C4-2B (cell line): ENCODE measurements around the gene BTBD17.

Experiments
- CTCF ChIP-seq: fragments of 450-650 bp; conservative IDR thresholded peaks from 2 replicates; pipeline ENCODE4 v1.5.1; 2017; ENCODE audit warnings: mild to moderate bottlenecking
- ZFX ChIP-seq: fragments of 450-650 bp; IDR thresholded peaks from 2 replicates; pipeline ENCODE4 v1.6.1; 2017

DNA sequence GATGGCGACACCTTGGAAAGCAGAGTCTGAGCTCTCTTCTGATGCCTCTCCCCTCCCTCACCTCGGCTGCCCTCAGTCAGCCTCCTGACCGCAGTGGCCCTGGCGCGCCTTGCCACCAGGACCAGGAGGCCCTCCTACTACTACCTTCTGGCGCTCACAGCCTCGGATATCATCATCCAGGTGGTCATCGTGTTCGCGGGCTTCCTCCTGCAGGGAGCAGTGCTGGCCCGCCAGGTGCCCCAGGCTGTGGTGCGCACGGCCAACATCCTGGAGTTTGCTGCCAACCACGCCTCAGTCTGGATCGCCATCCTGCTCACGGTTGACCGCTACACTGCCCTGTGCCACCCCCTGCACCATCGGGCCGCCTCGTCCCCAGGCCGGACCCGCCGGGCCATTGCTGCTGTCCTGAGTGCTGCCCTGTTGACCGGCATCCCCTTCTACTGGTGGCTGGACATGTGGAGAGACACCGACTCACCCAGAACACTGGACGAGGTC is 10.0 kb upstream of the BTBD17 start:
- TF ChIP-seq CTCF (no peak), ZFX (no peak)
